H7 (cell line): ENCODE data around the gene STARD13. TPM values are rescaled to one million over a fixed set of nuclear protein-coding genes. Genes with fewer than 3 reads are reported as not detected.

Experiments used
- DNase-seq: peaks from one replicate; pipeline ENCODE4 v3.0.0; 2012
- H3K27me3 ChIP-seq: 2 replicates; pipeline ENCODE4 v1.6.0; 2011; ENCODE audit warnings: mild to moderate bottlenecking, low read length; ENCODE audit not compliant: control insufficient read depth, insufficient read depth
- H3K36me3 ChIP-seq: replicated peaks from 2 replicates; pipeline ENCODE4 v1.5.1; 2011; ENCODE audit warnings: low read length; ENCODE audit not compliant: control insufficient read depth, insufficient read depth
- H3K4me3 ChIP-seq: 2 replicates; pipeline ENCODE4 v1.5.1; 2011; ENCODE audit warnings: low read depth, mild to moderate bottlenecking, control low read depth, low read length, moderate library complexity; ENCODE audit not compliant: insufficient read depth
- total RNA-seq: library from RNA; depleted of rRNA; stranded (reverse); fragments of >200 nt; shearing (Covaris generic); gene quantifications from 2 replicates; pipeline ENCODE4 v1.2.3, GENCODE V29; 2014

The STARD13 gene
- total RNA-seq, 1 experiment from 2014 or later, result 0.73 TPM

DNA sequence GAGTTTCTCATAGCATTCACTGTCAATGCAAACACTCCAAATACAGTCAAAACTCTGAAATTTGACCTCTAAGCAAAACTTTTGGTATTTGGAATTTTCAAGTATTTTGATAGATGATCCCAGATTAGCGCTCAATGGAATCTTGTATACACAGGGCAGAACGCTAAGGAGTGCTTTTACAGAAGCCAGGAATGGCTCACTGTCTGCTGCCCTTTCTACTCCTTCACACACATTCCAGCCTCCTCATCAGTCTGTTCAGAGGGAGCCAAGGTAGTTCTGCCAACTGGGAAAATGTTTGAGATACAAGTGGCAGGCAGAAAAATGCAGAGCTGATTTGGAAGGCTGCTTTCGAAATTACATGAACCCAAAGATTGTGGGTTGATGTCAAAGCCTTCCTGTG is 4.4 kb upstream of the STARD13 start:
- no peak overlapping the region for H3K4me3 ChIP-seq
- H3K36me3 ChIP-seq, result no peaks in the 10 kb centered on the region
- H3K27me3 ChIP-seq, result no peaks in the 10 kb centered on the region; the same call in 1 of the 2 replicates
- no peak for DNase-seq

DNA sequence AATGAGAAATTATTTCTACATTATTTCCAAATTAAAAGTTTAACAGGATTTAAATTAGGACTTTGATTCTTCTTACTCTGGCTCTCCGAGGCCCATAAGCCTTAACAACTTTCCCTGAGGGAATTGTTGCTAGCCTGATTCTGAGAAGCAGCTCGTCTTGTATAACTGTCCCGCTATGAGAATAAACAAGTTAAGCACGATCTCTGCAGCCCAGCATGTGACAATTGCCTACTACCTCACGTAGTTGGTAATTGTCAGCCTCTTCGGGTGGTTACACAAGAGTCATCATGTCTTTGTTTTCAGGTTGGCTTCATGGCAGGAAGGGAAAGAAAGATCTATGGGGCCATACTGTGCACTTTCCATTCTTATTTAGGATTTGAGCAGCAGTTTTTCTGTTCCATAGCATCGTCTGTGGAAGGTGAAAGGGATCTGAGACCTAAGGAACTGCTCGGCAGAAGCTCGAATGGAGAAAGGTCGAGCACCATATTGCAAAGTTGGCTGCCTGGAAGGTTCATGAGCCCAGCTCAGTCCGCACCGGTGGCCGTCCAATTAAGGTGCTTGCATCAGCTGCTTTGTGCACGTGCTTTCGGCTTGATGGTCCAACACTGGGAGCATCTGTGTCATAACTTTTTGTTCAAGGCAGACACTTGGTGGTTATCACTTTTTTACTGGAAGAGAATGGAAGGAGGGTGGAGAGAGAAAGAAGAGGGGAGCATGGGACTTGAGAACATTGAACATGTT is 1.8 kb upstream of the STARD13 start:
- Histone ChIP-seq H3K36me3 (no peaks in the 10 kb centered on the region), H3K27me3 (no peaks in the 10 kb centered on the region; the same call in 1 of the 2 replicates), H3K4me3 (no peak overlapping the region)
- DNase-seq, result no peak

DNA sequence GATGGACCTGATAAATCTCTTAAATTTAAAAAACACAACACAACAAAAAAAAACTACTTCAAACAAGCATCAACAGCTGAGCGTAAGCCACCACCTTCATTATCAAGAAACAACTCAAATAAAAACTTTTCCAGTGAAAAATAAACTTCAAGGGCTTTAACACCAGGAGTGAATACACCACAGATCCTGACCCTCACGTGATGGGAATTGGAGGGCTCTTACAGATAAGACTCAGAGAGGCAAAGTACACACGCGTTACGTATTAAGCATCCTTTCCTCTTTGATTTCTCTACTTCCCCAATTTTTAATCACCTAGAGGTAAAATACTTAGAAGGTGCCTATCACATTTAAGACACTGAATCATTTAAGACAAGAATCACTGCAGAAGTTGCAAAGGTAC is 573 bp upstream of the STARD13 start:
- H3K4me3 ChIP-seq, result peak overlapping the region; percentile 6; the same call in 1 of the 2 replicates
- no peaks in the 10 kb centered on the region; the same call in 1 of the 2 replicates for H3K27me3 ChIP-seq
- no peak for DNase-seq
- no peaks in the 10 kb centered on the region for H3K36me3 ChIP-seq

DNA sequence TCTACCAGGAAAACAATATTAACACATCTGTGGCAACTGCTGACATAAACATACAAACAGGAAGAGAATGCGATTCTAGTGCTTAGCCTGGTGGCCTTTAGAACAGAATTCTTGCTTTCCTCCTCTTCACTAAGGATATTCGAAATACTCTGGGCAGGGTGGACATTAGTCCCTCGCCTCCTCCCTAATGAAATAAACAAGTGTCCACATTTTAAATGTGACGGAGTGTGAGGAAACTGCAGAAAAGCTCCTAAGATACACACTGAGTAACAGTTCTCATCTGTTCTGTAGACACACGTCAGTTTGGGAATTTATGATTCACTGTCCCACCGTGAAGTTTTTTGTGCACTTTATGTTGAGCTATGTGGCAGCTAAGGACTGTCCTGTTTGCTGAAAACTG is 639 bp downstream of the STARD13 start:
- no peak for DNase-seq
- H3K4me3 ChIP-seq, result peak overlapping the region; percentile 54
- H3K36me3 ChIP-seq, result no peaks in the 10 kb centered on the region
- H3K27me3 ChIP-seq, result no peaks in the 10 kb centered on the region

DNA sequence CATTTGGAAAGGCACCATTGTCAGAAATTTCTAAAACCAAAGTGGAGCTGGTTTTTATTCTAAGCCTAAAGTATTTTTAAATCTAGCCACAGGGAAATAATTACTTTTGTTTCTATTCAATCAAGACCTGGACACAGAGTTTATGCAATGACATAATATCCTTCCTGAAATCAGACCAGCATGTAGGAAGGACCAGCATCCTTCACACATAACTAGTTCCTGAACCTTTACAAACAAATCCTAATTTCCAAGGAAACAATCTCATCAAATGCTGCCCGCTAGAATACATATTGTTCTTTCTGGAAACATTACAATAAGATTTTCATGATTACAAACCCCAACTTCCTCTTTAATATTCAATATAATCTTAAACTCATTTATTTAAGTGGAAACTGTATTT is 1.5 kb downstream of the STARD13 start:
- no peaks in the 10 kb centered on the region for H3K36me3 ChIP-seq
- DNase-seq, result no peak
- no peak overlapping the region for H3K4me3 ChIP-seq
- H3K27me3 ChIP-seq, result no peaks in the 10 kb centered on the region

DNA sequence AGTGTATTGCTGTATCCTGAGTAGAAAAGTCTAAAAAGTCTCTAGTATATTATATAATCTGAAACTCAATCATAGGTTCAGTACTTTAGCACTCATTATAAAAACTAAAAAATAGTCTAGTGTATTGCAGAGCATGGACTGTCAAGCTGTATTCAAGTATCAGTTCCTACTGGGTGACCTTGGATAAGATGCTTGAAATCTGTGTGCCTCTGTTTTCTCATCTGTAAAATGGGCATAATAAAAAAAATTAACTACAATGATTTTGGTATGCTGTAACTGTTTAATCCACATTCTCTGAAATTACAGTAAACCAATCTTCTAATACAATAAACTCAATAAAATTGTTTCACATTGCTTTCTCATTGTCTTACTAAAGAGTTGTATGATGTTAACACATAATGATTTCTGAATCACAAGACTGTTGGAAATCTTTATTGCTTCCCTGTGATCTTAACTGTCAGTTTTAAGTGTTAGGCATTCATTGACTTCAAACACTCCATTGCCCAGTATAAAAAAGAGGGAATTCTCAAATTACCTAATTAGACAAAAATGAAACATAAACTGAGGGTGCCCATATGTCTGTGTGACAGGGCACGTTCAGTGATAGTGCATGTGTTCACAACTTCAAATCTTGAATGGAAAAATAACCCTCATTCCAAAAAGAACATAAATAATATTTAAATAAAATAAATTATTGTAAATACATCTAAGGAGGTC is 2.2 kb downstream of the STARD13 start:
- H3K4me3 ChIP-seq, result no peak overlapping the region
- no peaks in the 10 kb centered on the region for H3K27me3 ChIP-seq
- no peak for DNase-seq
- H3K36me3 ChIP-seq, result no peaks in the 10 kb centered on the region

DNA sequence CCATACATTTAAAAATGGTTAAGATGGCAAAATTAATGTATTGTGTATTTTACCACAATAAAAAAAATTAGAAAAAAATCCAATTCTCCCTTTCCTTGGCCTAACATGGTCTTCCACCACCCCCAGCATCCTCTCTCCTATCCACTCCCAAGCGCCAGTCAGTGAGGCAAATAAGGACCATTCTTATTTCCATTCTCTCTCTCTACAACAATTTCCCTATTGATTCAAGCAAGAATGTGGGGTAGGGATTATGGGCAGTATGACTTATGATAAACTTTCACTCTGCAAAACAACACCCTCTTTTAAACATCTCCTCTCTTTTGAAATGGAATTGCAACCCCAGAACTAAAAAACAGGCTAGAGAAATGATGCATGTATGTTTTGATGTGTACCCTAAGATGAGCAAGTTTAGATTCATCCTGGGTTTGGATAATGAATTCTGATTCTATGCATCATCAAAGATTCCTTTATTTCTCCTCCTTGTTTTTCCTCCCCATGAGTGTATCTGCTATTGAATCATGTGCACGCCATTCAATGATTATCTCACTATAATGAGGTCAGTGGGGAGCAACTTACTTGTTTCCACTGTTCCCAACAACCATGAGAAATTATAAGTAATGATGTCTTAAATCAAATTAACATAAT is 3.5 kb downstream of the STARD13 start:
- no peaks in the 10 kb centered on the region for H3K36me3 ChIP-seq
- no peak overlapping the region for H3K4me3 ChIP-seq
- no peaks in the 10 kb centered on the region for H3K27me3 ChIP-seq
- DNase-seq, result no peak

DNA sequence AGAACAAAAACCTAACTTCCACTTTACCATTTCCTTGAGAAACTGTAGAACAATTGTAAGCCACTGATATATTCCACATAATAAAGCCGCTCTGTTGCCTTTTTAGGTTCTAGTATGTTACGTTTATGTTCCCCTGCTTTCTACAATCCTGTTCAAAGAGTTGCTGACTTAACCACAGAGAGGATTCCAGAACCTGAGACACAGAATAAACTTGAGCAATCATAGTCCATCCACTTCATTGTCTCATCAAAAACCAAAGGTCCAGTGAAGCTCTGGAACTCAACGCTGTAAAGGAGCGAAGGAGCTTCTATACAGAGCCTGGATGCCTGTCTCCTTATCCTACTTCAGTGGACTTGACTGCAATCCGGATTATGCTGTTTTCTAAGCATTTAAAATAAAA is 4.6 kb downstream of the STARD13 start:
- DNase-seq, result no peak
- Histone ChIP-seq H3K4me3 (no peak overlapping the region), H3K27me3 (no peaks in the 10 kb centered on the region), H3K36me3 (no peaks in the 10 kb centered on the region)

DNA sequence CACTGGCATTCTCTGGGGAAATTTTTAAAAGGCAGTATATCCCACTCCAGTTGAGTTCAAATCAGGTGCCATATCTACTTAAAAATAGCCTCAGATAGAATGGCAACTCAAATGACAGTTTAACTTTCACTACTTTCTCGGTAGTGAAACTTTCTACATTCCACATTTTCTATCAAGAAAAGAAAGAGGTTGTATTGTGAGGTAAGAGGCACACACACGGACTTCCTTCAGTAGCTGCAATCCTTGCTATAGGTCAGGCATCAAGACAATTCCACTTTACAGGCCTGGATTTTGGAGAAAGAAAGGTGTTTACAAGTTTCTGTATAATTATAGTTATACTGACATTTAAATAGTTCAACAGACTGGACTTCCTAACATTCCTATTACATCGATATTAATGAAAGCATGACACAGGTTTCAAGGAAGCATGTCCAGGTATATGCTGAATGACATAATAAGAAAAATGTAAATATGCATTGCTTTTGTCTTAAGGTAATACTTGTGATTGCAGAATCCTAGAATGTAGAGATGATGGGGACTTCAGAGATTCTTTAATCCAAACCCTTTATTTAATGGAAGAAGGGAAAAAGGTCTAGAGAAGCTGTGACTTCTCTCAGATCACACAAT is 5.2 kb downstream of the STARD13 start:
- Histone ChIP-seq H3K36me3 (no peaks in the 10 kb centered on the region), H3K27me3 (no peaks in the 10 kb centered on the region), H3K4me3 (no peak overlapping the region)
- no peak for DNase-seq

DNA sequence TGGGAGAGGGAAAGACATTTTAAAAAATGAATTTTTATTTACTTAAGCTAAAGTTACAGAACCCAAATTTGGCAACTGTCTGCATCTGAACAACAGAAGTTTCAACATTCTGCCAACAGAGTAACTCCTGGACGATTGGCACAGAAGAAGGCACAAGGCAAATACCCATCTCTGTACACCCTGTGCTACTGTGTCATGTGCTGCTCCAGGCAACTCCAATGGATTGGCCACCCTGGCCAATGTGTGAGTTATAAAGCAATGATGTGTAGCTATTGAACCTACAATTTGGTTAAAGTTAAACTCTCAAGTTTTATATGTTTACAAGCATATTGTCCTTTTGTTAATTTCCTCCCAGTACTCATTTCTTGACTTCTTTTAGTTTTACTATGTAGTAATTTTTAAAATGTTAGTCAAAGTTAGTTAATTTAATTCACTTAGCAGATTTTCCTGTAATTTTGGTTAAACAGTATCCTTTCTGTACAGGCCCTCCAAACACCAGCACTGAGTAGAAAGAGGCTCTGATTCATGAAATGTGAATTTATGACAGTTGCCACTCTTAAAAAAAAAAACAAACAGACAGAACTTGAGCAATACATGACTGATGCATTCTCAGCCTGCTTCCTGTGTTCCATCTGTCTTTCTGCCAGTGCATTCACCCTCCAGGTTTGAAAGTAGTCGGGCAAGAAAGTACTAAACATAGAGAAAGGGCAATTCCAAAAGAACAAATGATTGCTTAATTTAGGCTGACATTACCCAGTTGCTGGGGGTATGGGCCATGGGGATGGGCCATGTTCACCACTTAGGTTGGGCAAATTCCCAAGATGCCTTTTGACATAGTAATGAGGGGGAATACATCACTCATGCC is 5.9 kb downstream of the STARD13 start:
- no peaks in the 10 kb centered on the region for H3K27me3 ChIP-seq
- no peak overlapping the region for H3K4me3 ChIP-seq
- no peaks in the 10 kb centered on the region for H3K36me3 ChIP-seq
- DNase-seq, result no peak

DNA sequence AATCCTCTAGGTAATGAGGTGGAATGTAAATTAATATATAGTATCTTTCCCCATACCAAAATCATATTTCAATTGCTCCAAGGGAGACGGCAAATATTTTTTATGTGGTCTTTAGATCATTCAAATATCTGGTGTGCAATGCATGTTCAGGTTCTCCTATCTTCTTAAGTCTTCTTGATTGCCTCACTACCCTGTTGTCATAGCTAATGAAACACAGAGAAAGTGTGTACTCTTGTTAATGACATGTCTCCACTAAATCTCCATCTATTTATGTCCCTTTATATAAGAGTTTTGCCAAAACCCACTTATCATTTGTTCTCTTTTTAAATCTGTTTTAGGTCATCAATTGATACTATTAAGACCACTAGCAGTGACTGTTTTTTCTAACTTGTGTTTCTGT is 6.6 kb downstream of the STARD13 start:
- Histone ChIP-seq H3K4me3 (no peak overlapping the region), H3K36me3 (no peaks in the 10 kb centered on the region), H3K27me3 (no peaks in the 10 kb centered on the region)
- DNase-seq, result no peak

DNA sequence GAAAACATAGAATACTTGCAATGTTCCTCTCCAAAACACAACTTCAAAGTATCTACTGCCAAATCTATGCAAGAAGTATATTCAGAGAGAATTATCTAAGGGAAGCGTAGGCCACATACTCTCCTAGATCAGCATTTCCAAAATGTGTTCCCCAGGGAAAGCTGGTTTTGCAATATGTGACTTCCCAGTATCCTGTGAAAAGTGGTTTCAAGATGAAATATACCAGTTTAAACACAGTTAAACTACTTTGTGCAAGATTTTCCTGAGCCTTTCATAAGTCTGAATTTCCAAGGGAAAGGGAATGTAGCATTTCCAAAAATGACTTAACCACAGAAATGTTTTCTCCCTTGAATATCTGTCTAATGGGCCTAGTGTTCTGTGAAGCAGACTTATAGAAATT is 7.6 kb downstream of the STARD13 start:
- no peak for DNase-seq
- no peaks in the 10 kb centered on the region for H3K27me3 ChIP-seq
- H3K36me3 ChIP-seq, result no peaks in the 10 kb centered on the region
- H3K4me3 ChIP-seq, result no peak overlapping the region

DNA sequence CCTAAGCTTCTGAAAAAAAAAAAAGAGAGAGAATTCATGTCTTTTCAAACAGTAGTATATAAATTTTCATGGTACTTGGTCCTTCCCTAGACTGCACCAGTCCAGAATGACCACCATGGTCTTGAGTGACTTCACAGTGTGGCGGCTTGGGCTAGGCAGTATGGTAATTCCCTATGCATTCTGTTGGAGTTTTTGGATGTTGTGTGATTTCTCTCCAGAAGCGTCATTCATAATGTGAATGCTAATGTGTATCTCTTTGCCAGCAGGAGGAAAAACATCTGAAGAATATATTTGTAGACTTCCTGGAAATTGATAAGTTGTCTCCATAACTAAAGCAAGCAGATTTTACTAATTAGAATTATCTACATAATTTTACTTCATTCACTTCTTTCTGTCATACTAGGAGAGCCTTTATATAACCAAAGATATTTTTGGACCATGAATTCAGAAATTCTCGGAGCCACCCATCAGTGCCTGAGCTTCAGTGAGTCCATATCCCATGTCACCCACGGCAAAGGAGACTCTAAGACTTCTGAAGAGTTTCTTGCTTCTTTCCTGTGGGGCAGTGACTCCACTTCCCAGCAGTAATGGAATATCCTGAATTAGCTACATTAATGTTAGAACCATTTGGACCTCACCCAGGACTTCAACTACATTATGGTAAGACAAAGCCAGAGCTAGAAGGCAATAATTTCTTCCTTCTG is 8.4 kb downstream of the STARD13 start:
- DNase-seq, result no peak
- Histone ChIP-seq H3K27me3 (no peaks in the 10 kb centered on the region), H3K36me3 (no peaks in the 10 kb centered on the region), H3K4me3 (no peak overlapping the region)
